PC-3 (cell line): ENCODE results near the gene SULT6B1. TPM values are rescaled to one million over a fixed set of nuclear protein-coding genes. Genes with fewer than 3 reads are reported as not detected.
"Not testable (repeated sequence)": the region's sequence is repeated elsewhere in the genome, so short reads cannot be mapped to it uniquely, and the experiment has no call there.

Experiments used
- ATAC-seq: fragments of 200-7000 bp; cut with Tn5 transposase; 2 replicates; pipeline ENCODE4 v1.9.1; 2020; ENCODE audit warnings: mild to moderate bottlenecking, moderate library complexity
- BruUV-seq: library from RNA; stranded (reverse); fragments of 400-500 nt; replicated peaks from 2 replicates; lab custom pipeline; 2021; lab: Mats Ljungman, UMichigan
- CTCF ChIA-PET: fragments of 300-600 bp; sonication (Branson Sonifier 250); formaldehyde crosslinking; loops from one replicate; lab custom pipeline; 2022; ENCODE audit warnings: antibody characterized with exemption; lab: Charles Lee
- POLR2A ChIA-PET: fragments of 300-600 bp; sonication (Branson Sonifier 250); formaldehyde crosslinking; loops from one replicate; lab custom pipeline; 2022; ENCODE audit warnings: antibody characterized with exemption; ENCODE audit not compliant: unreplicated experiment; lab: Charles Lee
- DNase-seq: peaks from one replicate; pipeline ENCODE4 v3.0.0-alpha.2; 2015
- H2AFZ ChIP-seq: fragments of 300-600 bp; sonication (generic); 2 replicates; pipeline ENCODE4 v1.6.0; 2016; ENCODE audit warnings: antibody characterized with exemption, low read length
- H3F3A ChIP-seq: fragments of 300-600 bp; sonication (generic); one replicate; pipeline ENCODE4 v1.6.0; 2017; ENCODE audit warnings: antibody characterized with exemption, low read length, control low read depth, mild to moderate bottlenecking; ENCODE audit not compliant: unreplicated experiment
- H3K27ac ChIP-seq: fragments of 300-600 bp; sonication (generic); 2 replicates; pipeline ENCODE4 v1.5.1; 2016; ENCODE audit warnings: mild to moderate bottlenecking, low read length
- H3K27me3 ChIP-seq: fragments of 300-600 bp; sonication (generic); 2 replicates; pipeline ENCODE4 v1.6.1; 2016; ENCODE audit warnings: low read length, mixed read lengths
- H3K36me3 ChIP-seq: fragments of 300-600 bp; sonication (generic); 2 replicates; pipeline ENCODE4 v1.6.1; 2016; ENCODE audit warnings: low read depth, mixed run types, low read length, mixed read lengths
- H3K4me1 ChIP-seq: fragments of 300-600 bp; sonication (generic); 2 replicates; pipeline ENCODE4 v1.5.1; 2016; ENCODE audit warnings: low read length; ENCODE audit not compliant: insufficient read depth
- H3K4me2 ChIP-seq: fragments of 300-600 bp; sonication (generic); 2 replicates; pipeline ENCODE4 v1.6.0; 2016; ENCODE audit warnings: low read length
- H3K4me3 ChIP-seq: fragments of 300-600 bp; sonication (generic); 2 replicates; pipeline ENCODE4 v1.5.1; 2016; ENCODE audit warnings: mild to moderate bottlenecking, low read length, mixed read lengths
- H3K79me2 ChIP-seq: fragments of 300-600 bp; sonication (generic); 2 replicates; pipeline ENCODE4 v1.6.1; 2017; ENCODE audit warnings: low read length, mixed read lengths
- H3K9ac ChIP-seq: fragments of 300-600 bp; sonication (generic); 2 replicates; pipeline ENCODE4 v1.6.0; 2016; ENCODE audit warnings: mild to moderate bottlenecking, low read length
- H3K9me2 ChIP-seq: fragments of 300-600 bp; sonication (generic); replicated peaks from 2 replicates; pipeline ENCODE4 v1.6.1; 2016; ENCODE audit warnings: mixed run types, low read length, mixed read lengths
- H3K9me3 ChIP-seq: fragments of 300-600 bp; sonication (generic); 2 replicates; pipeline ENCODE4 v1.6.1; 2016; ENCODE audit warnings: low read length, mixed read lengths
- H4K20me1 ChIP-seq: fragments of 300-600 bp; sonication (generic); 2 replicates; pipeline ENCODE4 v1.6.1; 2016; ENCODE audit warnings: low read length, mixed read lengths
- EZH2 ChIP-seq: fragments of 300-600 bp; sonication (generic); IDR thresholded peaks from one replicate; pipeline ENCODE4 v1.6.1; 2017; ENCODE audit warnings: antibody characterized with exemption, mild to moderate bottlenecking, low read length; ENCODE audit not compliant: unreplicated experiment
- EZH2phosphoT487 ChIP-seq: fragments of 300-600 bp; sonication (generic); IDR thresholded peaks from 2 replicates; pipeline ENCODE4 v1.6.1; 2018; ENCODE audit warnings: mild to moderate bottlenecking, antibody characterized with exemption, low read length, borderline replicate concordance
- intact Hi-C: fragments of 100-400 bp; cut with micrococcal nuclease; formaldehyde crosslinking; loops from 2 replicates; pipeline ENCODE4 v1.9.0; 2023
- total RNA-seq: library from RNA; depleted of rRNA; stranded (reverse); fragments of >200 nt; gene quantifications from 2 replicates; pipeline ENCODE4 v1.2.3, GENCODE V29; 2014
- TF ChIP-seq, protein P1 (sequence below): fragments of 300-600 bp; sonication (generic); conservative IDR thresholded peaks from 2 replicates; pipeline ENCODE4 v1.5.1; 2017; ENCODE audit warnings: antibody characterized with exemption, low read depth, mild to moderate bottlenecking, low read length

The SULT6B1 gene
- total RNA-seq, 1 experiment from 2014 or later = not detected

DNA sequence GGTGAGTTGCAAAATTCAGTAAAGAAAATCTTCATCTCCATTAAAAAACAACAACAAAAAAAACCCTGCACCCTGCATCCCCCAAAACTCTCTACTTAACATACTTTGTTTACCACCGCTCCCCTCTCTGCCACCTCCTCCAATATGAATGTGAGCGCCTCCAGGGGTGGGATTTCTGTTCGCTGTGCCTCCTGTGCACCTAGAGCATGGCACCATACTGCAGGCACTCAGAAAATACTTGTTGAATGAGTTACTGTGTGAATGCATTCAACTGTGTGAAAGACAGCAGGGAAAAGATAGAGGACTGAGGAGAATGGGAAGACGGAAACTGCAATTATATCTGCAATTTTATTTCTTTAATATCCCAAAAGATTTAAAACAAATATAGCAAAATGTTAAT lies 38.4 kb upstream of the SULT6B1 start:
- no peaks in the 10 kb centered on the region for H3K27me3 ChIP-seq
- POLR2A ChIA-PET = no interaction called here

DNA sequence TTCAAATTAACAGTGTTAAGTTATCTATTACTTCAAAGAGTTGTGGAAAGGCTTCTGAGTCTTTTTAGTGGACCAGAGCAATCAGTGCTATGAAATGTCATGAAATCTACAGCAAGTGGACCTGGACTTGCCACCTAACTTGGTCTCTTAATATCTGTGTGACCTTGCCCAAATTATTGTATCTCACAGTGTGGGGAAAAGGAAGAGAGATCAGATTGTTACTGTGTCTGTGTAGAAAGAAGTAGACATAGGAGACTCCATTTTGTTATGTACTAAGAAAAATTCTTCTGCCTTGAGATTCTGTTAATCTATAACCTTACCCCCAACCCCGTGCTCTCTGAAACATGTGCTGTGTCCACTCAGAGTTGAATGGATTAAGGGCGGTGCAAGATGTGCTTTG lies 36.7 kb upstream of the SULT6B1 start:
- Histone ChIP-seq H3K79me2 (peaks cover 63% of the 10 kb centered on the region), H3K36me3 (peaks cover 60% of the 10 kb centered on the region), H4K20me1 (peaks cover 26% of the 10 kb centered on the region), H3K4me1 (peaks cover 11% of the 10 kb centered on the region)
- H3K9ac ChIP-seq, H3K4me3 ChIP-seq, CTCF ChIA-PET, POLR2A ChIA-PET, H3K9me2 ChIP-seq, intact Hi-C loops, ATAC-seq, H2AFZ ChIP-seq, H3K27ac ChIP-seq, H3K9me3 ChIP-seq, H3K27me3 ChIP-seq, H3K4me2 ChIP-seq, DNase-seq, BruUV-seq, H3F3A ChIP-seq: not testable (repeated sequence)

More for the DNA sequence above, 38.4 kb upstream of the SULT6B1 start:
- Histone ChIP-seq H3K27ac (no peak overlapping the region), H3K9me2 (no peaks in the 10 kb centered on the region), H3K9me3 (no peaks in the 10 kb centered on the region), H3K4me1 (peaks cover 13% of the 10 kb centered on the region), H3K4me2 (no peak overlapping the region), H3K36me3 (peaks cover 49% of the 10 kb centered on the region), H2AFZ (no peak overlapping the region), H3K4me3 (no peak overlapping the region), H4K20me1 (peaks cover 35% of the 10 kb centered on the region), H3K9ac (no peak overlapping the region), H3F3A (no peaks in the 10 kb centered on the region), H3K79me2 (peaks cover 80% of the 10 kb centered on the region)
- BruUV-seq = no TSS peak
- TF ChIP-seq EZH2 (no peak), EZH2phosphoT487 (no peak)
- TF ChIP-seq, protein P1, sequence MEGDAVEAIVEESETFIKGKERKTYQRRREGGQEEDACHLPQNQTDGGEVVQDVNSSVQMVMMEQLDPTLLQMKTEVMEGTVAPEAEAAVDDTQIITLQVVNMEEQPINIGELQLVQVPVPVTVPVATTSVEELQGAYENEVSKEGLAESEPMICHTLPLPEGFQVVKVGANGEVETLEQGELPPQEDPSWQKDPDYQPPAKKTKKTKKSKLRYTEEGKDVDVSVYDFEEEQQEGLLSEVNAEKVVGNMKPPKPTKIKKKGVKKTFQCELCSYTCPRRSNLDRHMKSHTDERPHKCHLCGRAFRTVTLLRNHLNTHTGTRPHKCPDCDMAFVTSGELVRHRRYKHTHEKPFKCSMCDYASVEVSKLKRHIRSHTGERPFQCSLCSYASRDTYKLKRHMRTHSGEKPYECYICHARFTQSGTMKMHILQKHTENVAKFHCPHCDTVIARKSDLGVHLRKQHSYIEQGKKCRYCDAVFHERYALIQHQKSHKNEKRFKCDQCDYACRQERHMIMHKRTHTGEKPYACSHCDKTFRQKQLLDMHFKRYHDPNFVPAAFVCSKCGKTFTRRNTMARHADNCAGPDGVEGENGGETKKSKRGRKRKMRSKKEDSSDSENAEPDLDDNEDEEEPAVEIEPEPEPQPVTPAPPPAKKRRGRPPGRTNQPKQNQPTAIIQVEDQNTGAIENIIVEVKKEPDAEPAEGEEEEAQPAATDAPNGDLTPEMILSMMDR = no peak
- DNase-seq (no peak), ATAC-seq (no peak)
- CTCF ChIA-PET = no interaction called here
- intact Hi-C loops = no loop called here

DNA sequence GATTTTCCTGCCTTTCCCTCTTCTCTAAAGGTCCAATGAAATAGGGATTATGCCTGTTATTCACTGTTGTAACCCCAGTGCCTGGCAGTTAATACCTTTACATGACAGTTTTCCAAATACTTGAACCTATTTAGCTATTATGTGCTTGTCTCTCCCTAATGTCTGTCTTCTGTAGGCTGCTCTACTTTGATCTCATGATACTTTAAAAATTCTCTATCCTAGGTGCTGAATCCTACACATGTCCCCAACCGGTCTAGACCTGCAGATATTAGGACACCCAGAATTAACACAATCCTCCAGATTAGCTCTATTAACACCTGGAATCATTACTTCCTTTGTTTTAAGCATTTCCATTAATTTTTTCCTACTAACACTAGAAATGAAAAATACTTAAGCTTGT lies 35.6 kb upstream of the SULT6B1 start:
- POLR2A ChIA-PET = no interaction called here
- peaks cover 15% of the 10 kb centered on the region for H4K20me1 ChIP-seq
- no peak overlapping the region for H3K27ac ChIP-seq
- ATAC-seq (no peak), DNase-seq (no peak)
- CTCF ChIA-PET = no interaction called here
- H3K79me2 ChIP-seq = peaks cover 52% of the 10 kb centered on the region
- no peaks in the 10 kb centered on the region for H3F3A ChIP-seq
- no peaks in the 10 kb centered on the region for H3K9me2 ChIP-seq
- no peak overlapping the region for H3K4me3 ChIP-seq
- no TSS peak for BruUV-seq
- no peak overlapping the region for H3K4me2 ChIP-seq
- 0 out of 2 replicates have a peak, but pooled peaks cover under 1% of the 10 kb centered on the region for H3K4me1 ChIP-seq
- no peak overlapping the region for H2AFZ ChIP-seq
- no peaks in the 10 kb centered on the region for H3K9me3 ChIP-seq
- intact Hi-C loops = no loop called here
- TF ChIP-seq, protein P1 = no peak
- TF ChIP-seq EZH2 (no peak), EZH2phosphoT487 (no peak)
- H3K9ac ChIP-seq = no peak overlapping the region
- no peaks in the 10 kb centered on the region for H3K27me3 ChIP-seq
- H3K36me3 ChIP-seq = peaks cover 64% of the 10 kb centered on the region
